GM11168 (cell line): ENCODE measurements around the gene CDH20.

Experiments used
- in situ Hi-C: fragments of 300-500 bp; cut with MboI; formaldehyde crosslinking; loops from one replicate; pipeline ENCODE4 v1.12.0; 2022; ENCODE audit warnings: low sequenced_read_pairs; ENCODE audit not compliant: unreplicated experiment

Gene CDH20

DNA sequence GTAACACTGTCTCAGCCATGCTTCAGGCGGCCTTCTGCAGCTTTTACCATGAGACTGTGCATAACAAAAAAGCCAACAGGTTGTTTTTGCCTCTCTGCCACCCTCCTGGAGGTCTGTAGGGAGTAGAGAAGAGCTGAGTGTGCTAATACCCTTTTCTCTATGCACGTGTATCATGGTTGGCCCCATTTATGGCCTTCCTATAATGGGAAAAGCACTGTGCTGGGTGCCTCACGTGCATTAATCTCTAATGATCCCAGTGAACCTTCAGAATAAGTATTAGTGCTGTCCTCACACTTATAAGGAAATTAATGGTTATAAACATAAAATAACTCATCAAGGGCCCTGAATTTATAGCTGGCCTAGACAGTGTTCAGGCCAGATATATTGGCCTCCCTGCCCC lies 164.2 kb downstream of the CDH20 start:
- in situ Hi-C loops: no loop called here

DNA sequence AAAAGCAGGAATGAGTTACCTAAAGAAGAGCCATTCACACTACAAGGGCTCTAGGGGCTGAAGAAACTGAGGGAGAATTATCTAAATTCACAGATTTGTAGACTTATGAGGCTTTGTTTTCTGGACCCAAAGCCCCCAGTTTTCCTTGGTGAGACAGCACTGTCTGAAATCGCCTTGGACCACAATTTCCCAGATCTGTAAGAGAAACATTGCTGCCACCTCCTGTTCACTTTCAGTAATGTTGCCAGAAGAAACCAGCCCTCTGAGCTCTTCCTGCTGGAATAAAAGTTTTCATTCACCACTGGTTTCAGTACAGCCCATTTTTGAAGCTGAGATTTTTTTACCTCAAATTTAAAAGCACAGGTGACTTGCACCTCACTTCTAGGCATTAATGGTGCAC lies 169.2 kb downstream of the CDH20 start:
- in situ Hi-C loops: loop anchor here (10.0 kb wide), 1 partner anchor 178 kb away; no protein-coding TSS in a partner anchor

DNA sequence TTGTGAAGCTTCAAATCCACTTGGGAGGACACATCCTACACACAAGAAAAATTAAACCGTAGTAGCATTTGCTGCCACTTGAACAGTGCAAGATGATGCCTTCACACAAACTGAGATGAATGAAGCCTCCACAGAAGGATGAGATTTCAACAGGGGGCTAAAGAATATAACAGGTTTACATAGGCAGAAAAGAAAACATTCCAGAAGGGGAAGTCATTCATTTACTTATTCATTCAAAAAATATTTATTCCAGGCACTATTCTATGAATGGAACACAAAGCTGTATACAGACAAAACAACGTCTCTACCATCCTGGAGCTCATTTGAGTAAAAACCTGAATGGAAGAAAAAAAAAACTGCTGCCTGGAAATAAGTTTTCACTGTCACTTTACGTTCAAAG lies 170.5 kb downstream of the CDH20 start:
- in situ Hi-C loops: loop anchor here (10.0 kb wide), 1 partner anchor 179 kb away; no protein-coding TSS in a partner anchor

DNA sequence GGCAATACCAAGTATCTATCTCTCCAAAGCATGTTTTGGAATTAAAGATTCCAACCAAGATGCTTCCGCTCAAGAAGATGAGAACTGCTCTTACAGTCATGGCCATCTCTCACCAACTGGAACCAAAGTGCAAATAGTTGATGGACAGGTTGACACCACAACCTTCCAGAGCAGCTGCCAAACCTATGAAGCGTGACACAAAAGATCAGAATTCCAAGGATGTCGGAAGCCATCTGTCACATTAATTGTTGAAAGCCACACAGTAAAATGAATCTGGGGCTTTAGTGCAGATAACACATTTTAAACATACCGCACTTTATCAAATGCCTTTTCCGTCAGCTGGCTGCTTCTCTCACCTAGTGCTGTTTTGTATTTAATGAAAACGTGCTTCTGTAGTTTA lies 195.7 kb downstream of the CDH20 start:
- in situ Hi-C loops: no loop called here

DNA sequence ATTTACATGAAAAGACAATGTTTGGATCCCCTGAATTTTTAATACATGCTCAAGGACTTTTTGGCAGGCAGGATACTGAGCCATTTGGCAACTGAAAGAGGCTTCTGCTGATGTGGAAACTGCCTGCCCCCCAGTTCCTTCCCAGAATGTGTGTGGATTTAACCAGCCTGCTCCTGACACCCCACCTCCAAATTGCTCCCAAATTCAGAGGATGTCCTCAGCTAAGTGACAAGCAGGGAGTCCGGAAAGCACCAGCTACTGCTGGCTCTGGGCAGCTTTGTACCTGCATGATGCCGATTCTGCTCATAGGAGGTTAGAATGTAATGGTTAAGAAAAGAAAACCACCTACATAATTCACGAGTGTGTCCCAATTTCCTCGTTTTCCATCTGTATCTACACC lies 197.5 kb downstream of the CDH20 start:
- in situ Hi-C loops: no loop called here

DNA sequence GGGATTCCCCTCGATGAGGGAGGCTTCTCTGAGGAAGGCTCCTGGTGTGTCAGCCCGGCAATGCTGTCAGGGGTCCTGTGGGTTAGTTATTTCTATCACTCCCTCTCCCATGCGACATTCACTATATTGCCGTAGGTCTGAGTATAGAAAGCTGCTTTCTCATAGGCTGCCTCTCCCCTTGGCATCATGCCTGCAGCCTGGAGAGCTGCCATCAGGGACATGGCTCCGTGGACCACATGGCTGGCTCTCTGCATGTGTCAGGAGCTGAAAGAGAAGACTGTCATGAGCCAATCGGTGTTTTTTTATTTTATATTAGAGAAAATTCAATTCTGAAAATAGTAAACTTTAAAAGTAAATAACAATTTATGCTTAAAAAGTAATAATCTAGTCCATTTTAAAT lies 198.0 kb downstream of the CDH20 start:
- in situ Hi-C loops: no loop called here

DNA sequence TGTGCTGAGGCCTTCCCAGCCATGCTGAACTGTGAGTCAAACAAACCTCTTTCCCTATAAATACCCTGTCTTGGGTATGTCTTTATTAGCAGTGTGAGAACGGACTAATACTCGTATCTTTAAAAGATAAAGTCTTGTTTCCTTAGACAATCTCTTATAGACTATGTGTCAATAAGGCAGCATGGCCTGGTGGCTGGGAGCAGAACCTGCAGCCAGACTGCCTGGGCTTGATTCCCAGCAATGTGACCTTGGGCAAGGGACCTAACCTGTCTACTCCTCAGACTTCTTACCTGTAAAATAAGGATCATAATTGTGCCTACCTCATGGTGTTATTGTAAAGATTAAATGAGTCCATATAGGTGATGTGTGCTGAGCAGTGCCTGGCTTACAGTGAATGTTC lies 198.7 kb downstream of the CDH20 start:
- in situ Hi-C loops: no loop called here

DNA sequence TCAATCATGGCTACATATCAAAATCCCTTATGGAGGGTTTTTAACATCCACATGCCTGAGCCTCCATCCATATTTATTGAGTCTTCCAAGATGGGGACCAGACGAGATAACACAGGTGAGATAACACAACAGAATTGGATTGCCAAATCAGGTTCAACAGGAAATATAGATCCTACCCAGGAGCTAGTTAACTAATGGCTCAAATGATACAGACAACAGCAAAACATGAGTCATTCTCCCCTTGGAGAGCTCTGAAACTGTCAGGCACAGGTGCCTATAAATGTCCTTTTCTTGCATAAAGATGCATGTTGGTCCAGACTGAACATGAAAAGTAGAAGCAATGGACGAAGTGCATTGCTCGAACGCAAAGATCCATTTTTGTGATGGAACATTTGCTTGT lies 202.2 kb downstream of the CDH20 start:
- in situ Hi-C loops: no loop called here

DNA sequence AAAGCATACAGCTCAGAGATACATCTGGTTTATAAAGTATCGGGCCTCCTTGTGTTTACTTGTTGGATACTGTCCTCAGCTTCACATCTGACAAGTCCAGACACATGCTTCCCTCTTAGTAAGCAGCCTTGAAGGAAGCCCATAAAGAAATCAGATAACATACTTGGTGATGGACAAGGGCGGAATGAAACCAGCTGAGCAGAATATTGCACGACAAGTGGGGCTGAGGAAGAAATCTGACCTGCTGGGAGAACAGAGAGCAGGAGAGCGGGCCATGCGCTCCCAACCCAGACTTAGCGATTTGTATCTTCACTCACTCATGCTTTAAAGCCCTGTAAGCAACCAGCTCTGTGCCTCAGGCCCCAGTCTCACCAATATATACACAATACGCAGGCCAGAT lies 208.4 kb downstream of the CDH20 start:
- in situ Hi-C loops: no loop called here

DNA sequence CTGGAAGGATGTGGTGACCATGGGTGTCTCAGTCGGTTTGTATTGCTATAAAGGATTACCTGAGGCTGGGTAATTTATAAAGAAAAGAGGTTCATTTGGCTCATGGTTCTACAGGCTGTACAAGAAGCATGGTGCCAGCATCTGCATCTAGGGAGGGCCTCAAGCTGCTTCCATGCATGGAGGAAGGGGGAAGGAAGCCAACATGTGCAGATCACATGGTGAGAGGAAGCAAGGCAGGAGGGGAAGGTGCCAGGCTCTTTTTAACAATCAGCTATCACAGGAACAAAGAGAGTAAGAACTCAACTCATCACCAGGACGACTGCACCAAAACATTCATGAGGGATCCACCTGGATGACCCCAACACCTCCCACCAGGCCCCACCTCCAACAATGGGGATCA lies 209.4 kb downstream of the CDH20 start:
- in situ Hi-C loops: no loop called here

DNA sequence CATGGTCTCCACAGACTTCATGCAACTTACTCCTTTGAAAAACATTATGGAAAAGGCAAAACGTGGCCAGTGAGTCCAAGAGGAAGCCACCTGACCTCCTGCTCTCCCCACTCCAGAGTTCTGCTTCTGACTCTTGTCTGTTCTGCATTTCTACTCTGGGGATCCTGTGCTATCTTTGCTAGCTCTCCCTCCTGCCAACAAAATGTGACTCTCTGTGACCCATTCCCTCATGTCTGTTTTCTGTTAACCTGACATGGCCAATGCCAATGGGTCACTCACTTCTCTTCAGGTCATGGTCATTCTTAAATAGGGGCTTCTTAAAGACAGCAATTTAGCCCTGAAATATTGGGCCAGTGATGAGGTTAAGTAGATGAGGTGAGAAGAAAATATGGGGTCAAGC lies 210.3 kb downstream of the CDH20 start:
- in situ Hi-C loops: no loop called here

DNA sequence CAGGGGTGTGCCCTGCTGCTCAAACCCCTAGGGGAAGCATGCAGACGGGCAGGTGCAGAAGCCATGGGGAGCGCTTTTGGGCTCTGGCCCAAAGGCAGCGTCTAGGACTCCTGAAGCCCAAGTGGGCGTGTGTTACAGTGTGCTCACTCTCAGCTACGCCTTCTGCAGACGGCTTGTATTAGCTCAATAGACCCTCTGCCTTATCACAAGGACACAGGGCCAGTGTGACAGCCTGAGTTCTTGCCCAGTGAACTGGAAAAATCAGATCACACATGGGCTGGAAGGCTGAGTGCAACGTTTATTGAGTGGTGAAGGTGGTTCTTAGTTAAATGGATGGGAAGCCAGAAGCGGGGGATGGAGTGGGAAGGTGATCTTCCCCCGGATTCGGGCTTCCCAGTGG lies 210.9 kb downstream of the CDH20 start:
- in situ Hi-C loops: no loop called here

DNA sequence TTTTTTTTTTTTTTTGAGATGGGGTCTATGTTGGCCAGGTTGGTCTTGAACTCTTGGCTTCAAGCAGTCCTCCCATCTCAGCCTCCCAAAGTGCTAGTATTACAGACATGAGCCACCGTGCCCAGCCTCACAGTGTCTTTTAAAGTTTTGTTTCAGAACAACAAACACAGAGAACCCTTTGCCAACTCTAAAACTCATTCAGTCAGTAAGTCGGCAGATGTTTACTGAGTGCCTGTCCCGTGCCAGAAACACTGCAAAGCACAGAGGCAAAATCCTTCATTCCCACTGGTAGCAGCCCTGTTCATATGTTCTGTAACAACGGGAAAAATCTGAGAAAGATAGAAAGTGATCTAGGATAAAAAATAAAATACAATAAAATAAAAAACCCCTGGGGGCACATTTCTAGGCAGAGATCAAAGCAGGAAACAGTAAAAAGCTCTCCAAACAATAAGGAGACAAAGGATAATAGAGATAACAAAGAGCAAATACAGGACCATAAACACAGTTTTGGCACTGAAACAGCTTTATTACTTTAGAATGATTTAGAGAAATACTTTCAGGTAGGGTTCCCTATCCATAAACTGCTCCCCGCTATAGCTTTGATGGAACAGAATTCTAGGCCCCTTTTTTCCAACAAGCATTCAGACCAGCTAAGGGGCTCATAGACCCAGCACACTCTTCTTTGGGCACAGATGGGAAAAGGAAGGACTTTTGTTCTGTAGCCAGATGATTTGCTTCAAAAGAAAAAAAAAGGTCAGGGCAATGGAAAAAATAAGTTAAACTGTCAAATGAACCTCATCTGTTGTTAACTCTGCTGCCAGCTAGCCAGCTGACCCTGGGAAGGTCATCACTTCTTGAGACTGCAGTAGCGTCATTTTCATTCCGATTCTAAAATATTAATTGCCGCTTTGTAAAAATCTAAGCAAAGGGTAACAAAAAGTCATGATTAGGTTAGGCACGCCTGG lies 212.3 kb downstream of the CDH20 start:
- in situ Hi-C loops: no loop called here

DNA sequence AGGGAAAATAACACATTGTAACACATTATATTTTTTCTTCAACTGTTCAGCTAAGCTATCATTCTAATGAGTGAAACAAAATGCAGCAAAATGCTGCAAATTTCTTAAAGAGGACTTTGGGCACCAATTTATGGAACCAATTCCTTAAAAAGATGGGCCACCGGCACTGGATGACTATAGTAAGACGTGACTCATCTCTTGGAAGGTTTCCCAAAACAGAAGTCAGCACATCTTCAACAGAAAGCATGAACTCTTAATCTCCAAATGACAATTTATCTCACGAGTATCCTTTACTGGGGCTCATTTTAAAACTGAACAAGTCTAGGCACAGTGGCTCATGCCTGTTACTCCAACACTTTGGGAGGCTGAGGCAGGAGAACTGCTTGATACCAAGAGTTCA lies 213.4 kb downstream of the CDH20 start:
- in situ Hi-C loops: no loop called here

DNA sequence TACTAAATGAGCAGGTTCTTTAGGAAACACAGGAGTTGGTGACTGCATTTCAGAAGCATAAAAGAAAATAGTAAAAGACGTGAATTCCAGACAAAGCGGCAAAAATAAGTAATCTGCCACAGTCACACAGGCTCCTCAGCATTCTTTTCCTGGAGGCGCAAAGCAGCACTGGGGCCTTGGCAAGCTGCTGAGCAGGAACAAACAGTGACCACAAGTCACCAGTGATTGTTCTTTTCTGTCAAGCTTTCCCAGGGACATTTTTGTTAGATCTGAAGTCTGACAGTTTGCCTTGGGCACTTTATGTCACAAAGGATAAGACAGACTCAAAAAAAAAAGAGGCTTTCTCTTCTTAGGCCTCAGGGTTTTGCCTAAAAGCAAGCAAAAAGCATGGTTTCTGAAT lies 216.2 kb downstream of the CDH20 start:
- in situ Hi-C loops: no loop called here

DNA sequence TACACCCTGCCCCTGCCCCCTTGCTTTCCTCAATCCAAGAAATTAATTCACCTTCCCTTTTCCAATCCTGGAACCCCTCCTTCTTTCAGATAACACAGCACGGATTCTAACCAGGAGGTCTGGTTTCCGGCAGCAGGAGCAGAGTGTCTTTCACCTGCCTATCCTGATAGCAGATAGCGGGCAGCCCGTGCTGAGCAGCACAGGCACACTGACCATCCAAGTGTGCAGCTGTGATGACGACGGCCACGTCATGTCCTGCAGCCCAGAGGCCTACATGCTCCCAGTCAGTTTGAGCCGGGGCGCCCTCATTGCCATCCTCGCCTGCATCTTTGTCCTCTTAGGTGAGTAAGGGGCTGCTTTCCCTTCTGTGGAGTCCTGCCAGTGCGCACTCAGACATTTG lies 216.7 kb downstream of the CDH20 start:
- in situ Hi-C loops: no loop called here

DNA sequence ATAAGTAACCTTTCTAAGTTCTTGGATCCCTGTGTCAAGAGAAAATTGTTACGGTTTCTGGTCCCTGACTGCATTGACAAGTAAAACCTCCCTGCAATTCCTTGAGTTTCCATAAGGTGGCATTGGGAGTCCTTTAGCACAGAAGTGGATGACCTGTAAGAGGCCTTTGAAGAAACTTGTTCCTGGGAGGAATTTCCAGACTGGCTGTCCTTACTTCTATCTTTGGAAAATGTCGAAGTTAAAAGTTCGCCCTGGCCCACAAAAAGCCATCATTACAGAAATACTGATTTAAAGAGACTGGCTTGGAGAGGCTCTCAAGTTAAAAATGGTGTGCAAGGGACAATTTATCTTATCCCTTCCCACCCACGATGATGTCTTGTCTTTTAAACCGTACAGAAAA lies 218.4 kb downstream of the CDH20 start:
- in situ Hi-C loops: no loop called here

DNA sequence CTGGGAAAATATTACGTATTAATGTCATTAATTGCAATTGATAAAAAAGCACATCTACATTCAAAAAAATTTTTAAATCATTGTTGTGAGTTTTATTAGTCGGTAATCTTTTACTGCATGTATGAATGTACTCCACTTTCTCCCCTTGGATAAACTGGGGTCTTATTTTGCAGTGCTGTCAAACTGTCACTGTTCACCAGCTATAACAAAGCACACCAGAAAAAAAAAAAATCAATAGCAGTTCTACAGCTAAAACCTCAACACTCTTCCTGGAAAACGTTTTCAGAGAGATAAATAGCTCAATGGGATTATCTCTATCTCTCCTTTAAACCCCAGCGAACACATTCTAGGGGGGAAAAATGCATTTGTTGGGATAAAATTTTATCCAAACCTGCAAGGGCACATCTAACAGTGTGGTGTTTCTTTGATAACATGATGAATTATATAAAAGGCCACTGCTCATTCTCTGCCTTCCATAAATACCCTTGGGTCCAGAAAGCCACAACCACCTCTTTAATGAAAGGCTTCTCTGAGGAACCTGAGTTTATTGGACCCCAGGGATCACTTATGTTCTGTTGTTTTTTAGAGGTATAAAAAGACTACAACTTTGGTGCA lies 219.9 kb downstream of the CDH20 start:
- in situ Hi-C loops: no loop called here

DNA sequence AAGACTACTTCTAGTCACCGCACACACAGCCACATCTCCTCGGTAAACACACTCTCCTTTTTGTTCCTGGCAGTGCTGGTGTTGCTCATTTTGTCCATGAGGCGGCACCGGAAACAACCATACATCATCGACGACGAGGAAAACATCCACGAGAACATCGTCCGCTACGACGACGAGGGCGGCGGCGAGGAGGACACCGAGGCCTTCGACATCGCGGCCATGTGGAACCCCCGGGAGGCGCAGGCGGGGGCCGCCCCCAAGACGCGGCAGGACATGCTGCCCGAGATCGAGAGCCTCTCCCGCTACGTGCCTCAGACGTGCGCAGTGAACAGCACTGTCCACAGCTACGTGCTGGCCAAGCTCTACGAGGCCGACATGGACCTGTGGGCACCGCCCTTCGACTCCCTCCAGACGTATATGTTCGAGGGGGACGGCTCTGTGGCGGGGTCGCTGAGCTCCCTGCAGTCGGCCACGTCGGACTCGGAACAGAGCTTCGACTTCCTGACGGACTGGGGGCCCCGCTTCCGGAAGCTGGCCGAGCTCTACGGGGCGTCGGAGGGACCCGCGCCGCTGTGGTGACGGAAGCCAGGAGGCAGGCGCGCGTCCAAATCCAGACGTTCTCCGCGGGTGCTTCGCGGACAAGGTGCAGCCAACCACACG lies 221.0 kb downstream of the CDH20 start:
- in situ Hi-C loops: no loop called here

DNA sequence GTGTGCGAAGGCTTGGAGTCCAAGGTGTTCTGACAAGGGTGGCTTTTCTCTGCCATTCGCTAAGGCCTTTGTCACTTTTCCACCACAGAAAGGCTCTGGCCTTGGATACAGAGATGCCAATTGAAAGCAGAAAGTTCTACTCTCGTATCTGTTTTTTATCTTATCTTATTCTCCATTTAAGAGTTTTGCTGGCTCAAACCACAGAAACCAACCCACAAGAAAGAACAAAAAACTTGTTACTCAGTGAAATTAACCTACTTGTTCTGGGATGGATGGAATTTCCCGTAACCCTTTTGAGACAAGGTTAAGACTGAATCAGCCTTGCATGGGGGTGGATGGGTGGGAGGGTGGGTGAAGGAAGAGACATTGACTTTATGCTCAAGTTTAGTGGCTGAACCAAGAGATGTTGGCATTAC lies 221.7 kb downstream of the CDH20 start:
- in situ Hi-C loops: no loop called here

DNA sequence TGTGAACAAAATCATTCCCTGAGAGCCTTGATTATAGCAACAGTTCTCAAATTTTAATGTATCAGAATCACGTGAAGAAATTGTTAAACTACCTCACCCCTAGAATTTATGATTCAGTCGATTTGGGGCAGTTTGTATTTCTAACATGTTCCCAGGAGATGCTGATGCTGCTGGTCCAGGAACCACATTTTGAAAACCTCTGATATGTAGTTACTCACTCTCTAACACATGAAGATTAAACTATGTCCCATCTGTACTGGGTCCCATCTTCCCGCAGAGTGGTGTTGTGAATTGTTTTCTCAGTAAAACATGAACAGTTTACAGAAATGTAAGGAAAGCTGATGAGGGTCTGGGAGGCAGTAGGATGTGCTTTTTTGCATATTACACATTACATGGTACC lies 223.1 kb downstream of the CDH20 start:
- in situ Hi-C loops: no loop called here
